Adrenal gland (tissue), 12 donors: Measurements from ENCODE around the gene FYCO1. TPM values are rescaled to one million over a fixed set of nuclear protein-coding genes. Genes with fewer than 3 reads are reported as not detected.

Experiments
- DNase-seq, 7 donors: peaks; one replicate each; pipeline ENCODE4 v3.0.0-alpha.2; 2019 to 2020
- H3K27ac ChIP-seq, 5 donors: fragments of 200-600 bp; sonication (generic) in 4 of 5; 1 replicate in 3 of 5; 2 replicates in 2 of 5; pipeline versions ENCODE4 v1.5.1 to v1.8.0; 2016 to 2020; ENCODE audit warnings: mild to moderate bottlenecking in 1 of 5
- H3K27me3 ChIP-seq: fragments of 200-600 bp; 2 replicates; pipeline ENCODE4 v1.8.0; 2021
- H3K36me3 ChIP-seq, 2 donors: fragments of 200-600 bp; replicated peaks in 1 of 2; 1 replicate in 1 of 2; 2 replicates in 1 of 2; pipeline versions ENCODE4 v1.5.1 to v1.8.0; 2018 to 2022
- H3K4me1 ChIP-seq, 2 donors: fragments of 200-600 bp; replicated peaks in 1 of 2; 1 replicate in 1 of 2; 2 replicates in 1 of 2; pipeline versions ENCODE4 v1.5.1 to v1.8.0; 2018 to 2021
- H3K4me3 ChIP-seq, 4 donors: fragments of 200-600 bp; sonication (generic) in 3 of 4; one replicate each; pipeline ENCODE4 v1.5.1; 2016 to 2018
- H3K9me3 ChIP-seq, 3 donors: fragments of 200-600 bp; sonication (generic) in 1 of 3; replicated peaks in 1 of 3; 1 replicate in 2 of 3; 2 replicates in 1 of 3; pipeline versions ENCODE4 v1.5.1 to v1.8.0; 2016 to 2021
- POLR2A ChIP-seq, 2 donors: fragments of 450-650 bp; IDR thresholded peaks; one replicate each; pipeline ENCODE4 v1.6.1; 2017; ENCODE audit warnings: antibody characterized with exemption in 2 of 2, mild to moderate bottlenecking in 2 of 2, moderate library complexity in 1 of 2
- WGBS, 4 donors: extraction: QIAGEN DNeasy Blood & Tissue Kit in 2 of 4; methylation state at CpG; one replicate each; pipeline versions ENCODE4 v1.1.5 to v1.1.7; 2013 to 2017; 5-methylcytosine and 5-hydroxymethylcytosine counted together
- intact Hi-C, 2 donors: fragments of 100-400 bp; cut with DNase I; formaldehyde crosslinking; loops; one replicate each; pipeline versions ENCODE4 v1.14.1 to v1.15.0; 2022 to 2023
- polyA plus RNA-seq, 3 donors: library from polyadenylated mRNA; stranded (reverse); fragments of 200-250 nt in 2 of 3; fragments of 350-450 nt in 1 of 3; fragmentation: Illumina TruSeq in 1 of 3; extraction: RNeasy Lipid Tissue Mini Kit (QIAGEN cat#74804) in 1 of 3; gene quantifications; one replicate each; pipeline ENCODE4 v1.2.3, GENCODE V29; 2013 to 2014
- total RNA-seq, 9 donors: library from RNA; depleted of rRNA in 4 of 9; stranded (reverse); fragments of >200 nt in 4 of 9; fragments of 120-200 nt in 1 of 9; fragmentation: NEBNext Ultra II Directional in 1 of 9; extraction: Animal tissue kit (Norgen Biotek cat#: 25700) in 1 of 9; gene quantifications; one replicate each; pipeline versions ENCODE4 v1.1.0 to v1.2.4, GENCODE V29; 2013 to 2023
- TF ChIP-seq, protein P1 (sequence below), 6 experiments: fragments of 450-650 bp in 4 of 6; fragments of 200-600 bp in 2 of 6; sonication (generic) in 1 of 6; IDR thresholded peaks; 1 replicate in 5 of 6; 2 replicates in 1 of 6; pipeline versions ENCODE4 v1.5.1 to v1.8.0; 2016 to 2021; ENCODE audit warnings: antibody characterized with exemption in 6 of 6, mild to moderate bottlenecking in 2 of 6, moderate library complexity in 1 of 6
- donor health status: healthy with polysubstance abuse.
- donor health status: Bipolar disorder and iron deficiency.
- donor health status: DM: yes; HTN: yes; CAD: no.
- donor health status: DM: no; HTN: no; CAD: no.
- donor health status: DM: no; HTN: no; CAD: no.
- donor health status: DM: yes; HTN: yes; CAD: no.

Gene FYCO1
- total and polyA plus RNA-seq, 12 donors = 12.3 to 74.3 (median 29.4) TPM

GRCh38 chr3:46027021-46027705 lies 31.5 kb upstream of the FYCO1 start, which contains the start of gene XCR1:
Gene XCR1 (minus strand): TSS chr3:46027483. CDS start chr3:46021947, 5,536 bp downstream.
- Histone ChIP-seq H3K4me3 (no peak within 1 kb of the TSS), H3K27ac (no peak within 1 kb of the TSS), H3K4me1 (no peaks in the 10 kb centered on the region), H3K27me3 (no peaks in the 10 kb centered on the region), H3K9me3 (no peaks in the 10 kb centered on the region), H3K36me3 (no peaks in the 10 kb centered on the region)
- 76 to 92% (median 89%) methylated on average over 2 to 3 of the region's 3 CpGs for WGBS, 4 donors
- DNase-seq = no peak
- intact Hi-C loops = no loop called here
- TF ChIP-seq POLR2A (IDR thresholded peaks at IDR 0.05) = no peak
- TF ChIP-seq, protein P1, sequence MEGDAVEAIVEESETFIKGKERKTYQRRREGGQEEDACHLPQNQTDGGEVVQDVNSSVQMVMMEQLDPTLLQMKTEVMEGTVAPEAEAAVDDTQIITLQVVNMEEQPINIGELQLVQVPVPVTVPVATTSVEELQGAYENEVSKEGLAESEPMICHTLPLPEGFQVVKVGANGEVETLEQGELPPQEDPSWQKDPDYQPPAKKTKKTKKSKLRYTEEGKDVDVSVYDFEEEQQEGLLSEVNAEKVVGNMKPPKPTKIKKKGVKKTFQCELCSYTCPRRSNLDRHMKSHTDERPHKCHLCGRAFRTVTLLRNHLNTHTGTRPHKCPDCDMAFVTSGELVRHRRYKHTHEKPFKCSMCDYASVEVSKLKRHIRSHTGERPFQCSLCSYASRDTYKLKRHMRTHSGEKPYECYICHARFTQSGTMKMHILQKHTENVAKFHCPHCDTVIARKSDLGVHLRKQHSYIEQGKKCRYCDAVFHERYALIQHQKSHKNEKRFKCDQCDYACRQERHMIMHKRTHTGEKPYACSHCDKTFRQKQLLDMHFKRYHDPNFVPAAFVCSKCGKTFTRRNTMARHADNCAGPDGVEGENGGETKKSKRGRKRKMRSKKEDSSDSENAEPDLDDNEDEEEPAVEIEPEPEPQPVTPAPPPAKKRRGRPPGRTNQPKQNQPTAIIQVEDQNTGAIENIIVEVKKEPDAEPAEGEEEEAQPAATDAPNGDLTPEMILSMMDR (IDR thresholded peaks at IDR 0.05) = no peak

DNA sequence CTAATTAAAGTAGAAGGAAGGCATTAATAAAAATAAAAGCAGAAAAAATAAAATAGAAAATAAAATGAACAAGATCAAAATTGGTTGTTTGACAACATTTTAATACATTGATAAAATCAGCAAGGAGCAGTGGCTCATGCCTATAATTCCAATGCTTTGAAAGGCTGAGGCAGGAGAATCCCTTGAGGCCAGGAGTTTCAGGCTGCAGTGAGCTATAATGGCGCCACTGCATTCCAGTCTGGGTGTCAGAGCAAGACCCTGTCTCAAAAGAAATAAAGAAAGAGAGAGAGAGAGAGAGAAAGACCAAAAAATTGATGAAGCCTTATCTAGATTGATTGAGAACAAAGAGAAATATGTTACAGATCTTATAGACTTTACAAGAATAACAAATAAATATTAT lies 29.5 kb upstream of the FYCO1 start:
- no peak for DNase-seq
- no peak overlapping the region for H3K27ac ChIP-seq
- no peak overlapping the region for H3K4me3 ChIP-seq
- no peaks in the 10 kb centered on the region for H3K4me1 ChIP-seq
- WGBS, 4 donors = 59 to 84% (median 66%) methylated on average over 1 of the region's 1 CpG
- TF ChIP-seq, protein P1 (IDR thresholded peaks at IDR 0.05) = no peak
- no peak for TF ChIP-seq POLR2A (IDR thresholded peaks at IDR 0.05)
- H3K9me3 ChIP-seq = no peaks in the 10 kb centered on the region
- H3K27me3 ChIP-seq = no peaks in the 10 kb centered on the region
- intact Hi-C loops = no loop called here
- H3K36me3 ChIP-seq = no peaks in the 10 kb centered on the region

- H3K27ac ChIP-seq = no peak overlapping the region
- H3K36me3 ChIP-seq = no peaks in the 10 kb centered on the region
- intact Hi-C loops = no loop called here
- H3K4me1 ChIP-seq = no peaks in the 10 kb centered on the region
- no peaks in the 10 kb centered on the region for H3K9me3 ChIP-seq
- no peak for DNase-seq
- no peak overlapping the region for H3K4me3 ChIP-seq
- 46 to 74% (median 68%) methylated on average over 3 of the region's 3 CpGs for WGBS, 4 donors
- no peak for TF ChIP-seq POLR2A (IDR thresholded peaks at IDR 0.05)
- TF ChIP-seq, protein P1 (IDR thresholded peaks at IDR 0.05) = no peak
- no peaks in the 10 kb centered on the region for H3K27me3 ChIP-seq
Measured at GRCh38 chr3:46024131-46024530, 28.5 kb upstream of the FYCO1 start.

GRCh38 chr3:46022909-46023785 lies 27.5 kb upstream of the FYCO1 start:
- intact Hi-C loops = no loop called here
- Histone ChIP-seq H3K4me1 (no peaks in the 10 kb centered on the region), H3K36me3 (no peaks in the 10 kb centered on the region), H3K27ac (no peak overlapping the region), H3K9me3 (no peaks in the 10 kb centered on the region), H3K27me3 (no peaks in the 10 kb centered on the region), H3K4me3 (no peak overlapping the region)
- TF ChIP-seq, protein P1 (IDR thresholded peaks at IDR 0.05) = no peak
- TF ChIP-seq POLR2A (IDR thresholded peaks at IDR 0.05) = no peak
- 86 to 89% (median 87%) methylated on average over 34 of the region's 34 CpGs for WGBS, 4 donors
- DNase-seq = no peak
